DMS53 (cell line): Measurements from ENCODE around the gene GSN.

Experiments used
- DNase-seq: peaks from one replicate; lab custom pipeline; 2025; lab: John Stamatoyannopoulos, UW

The GSN gene

DNA sequence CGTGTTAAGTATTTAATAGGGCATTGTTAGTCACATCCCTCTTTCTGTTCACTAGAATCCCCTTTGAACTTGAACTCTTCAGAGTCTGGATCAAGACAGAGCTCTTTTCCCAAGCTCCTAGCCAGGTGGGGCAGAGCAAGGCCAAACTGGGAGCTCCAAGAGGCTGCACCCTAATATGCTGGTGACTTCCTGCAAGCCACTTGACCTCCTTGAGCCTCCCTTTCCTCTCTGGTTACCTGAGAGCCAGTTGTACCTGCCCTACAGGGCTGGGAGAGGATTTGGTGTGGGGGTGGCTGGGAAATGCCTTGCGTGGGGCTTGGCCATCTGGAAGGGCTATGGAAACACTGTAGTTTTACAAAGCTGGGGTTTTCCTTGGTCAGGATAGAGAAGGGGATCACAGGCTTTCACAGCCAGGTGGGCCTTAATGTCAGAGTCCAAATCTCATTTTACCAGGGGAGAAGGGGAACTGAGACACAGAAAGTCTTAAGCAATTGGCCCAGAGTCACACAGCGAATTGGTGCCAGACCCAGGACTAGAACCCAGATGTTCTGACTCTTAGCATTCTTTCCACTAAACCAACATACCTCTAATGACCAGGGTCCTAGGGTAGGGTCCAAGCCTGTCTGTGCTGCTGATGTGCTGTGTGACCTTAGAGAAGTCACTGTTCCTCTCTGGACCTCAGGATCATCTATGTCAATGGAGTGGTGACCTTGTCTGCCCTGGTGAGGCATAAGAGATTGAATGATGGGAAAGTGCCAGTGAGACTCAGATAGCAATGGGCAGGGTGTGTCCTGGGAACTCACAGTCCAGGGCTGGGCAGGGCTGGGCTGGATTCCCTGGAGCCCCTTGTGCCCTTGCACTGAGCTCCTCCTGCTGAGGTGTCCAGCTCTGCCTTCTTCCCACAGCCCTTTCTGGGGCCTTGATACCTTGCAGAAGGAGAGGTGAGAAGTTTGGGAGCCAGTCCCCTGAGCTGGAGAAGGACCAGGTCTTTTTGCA, 35.8 kb downstream of the GSN start:
- DNase-seq = no peak

GRCh38 chr9:121304707-121305106, 36.7 kb downstream of the GSN start:
- DNase-seq = no peak

DNA sequence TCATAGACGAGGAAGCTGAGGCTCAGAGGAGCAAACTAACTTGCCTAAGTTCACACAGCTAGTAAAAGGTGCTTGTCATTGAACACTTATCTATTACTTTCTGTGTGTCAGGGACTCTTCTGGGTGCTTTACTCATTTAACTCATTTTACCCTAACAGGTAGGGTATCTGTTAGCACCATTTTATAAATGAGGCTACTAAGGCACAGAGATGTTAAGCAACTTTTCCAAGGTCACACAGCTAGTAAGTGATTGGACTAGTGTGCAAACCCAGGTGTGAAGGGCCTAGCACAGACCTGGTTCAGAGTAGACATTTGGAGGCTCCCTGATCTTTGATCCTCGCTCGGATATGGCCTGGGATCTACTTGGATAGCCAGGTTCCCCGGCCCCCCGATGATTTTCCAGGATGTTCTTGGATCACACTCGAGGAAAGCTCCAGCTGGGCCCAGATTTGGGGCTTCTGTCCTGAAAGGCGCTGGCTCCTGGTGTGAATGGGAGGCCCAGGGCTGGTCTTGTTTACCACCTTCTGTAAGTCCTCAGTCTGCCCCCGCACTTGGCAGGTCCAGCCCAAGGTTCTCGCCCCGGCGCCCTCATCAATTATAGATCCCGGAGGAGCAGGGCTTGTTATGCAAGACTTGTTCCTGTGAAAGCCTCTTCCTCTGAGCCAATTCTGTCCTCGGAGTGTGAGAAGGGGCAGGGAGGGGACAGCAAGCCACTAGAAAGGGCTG, 37.5 kb downstream of the GSN start:
- no peak for DNase-seq

GRCh38 chr9:121307976-121308375, 40.0 kb downstream of the GSN start:
- DNase-seq = no peak

DNA sequence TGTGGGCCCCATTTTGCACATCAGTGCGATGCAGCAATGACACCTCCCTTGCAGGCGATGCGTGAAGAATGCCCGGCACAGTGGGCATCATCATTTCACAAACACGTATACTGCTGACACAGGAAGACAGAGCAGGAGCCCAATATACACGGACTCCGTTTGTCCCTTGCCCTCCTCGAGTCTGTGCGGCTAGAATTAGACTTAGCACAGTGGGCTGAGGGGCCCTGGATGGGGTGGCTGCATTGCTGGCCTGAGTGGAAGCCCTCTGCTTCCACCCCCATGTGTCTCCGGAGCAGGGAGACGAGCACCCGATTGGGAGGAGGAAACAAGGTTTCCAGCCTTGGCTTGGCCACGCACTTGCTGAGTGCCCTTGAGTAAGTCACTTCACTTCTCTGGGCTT, 40.8 kb downstream of the GSN start:
- no peak for DNase-seq

- no peak for DNase-seq
Observed at GRCh38 chr9:121309171-121309570, 41.2 kb downstream of the GSN start.

GRCh38 chr9:121309833-121310425, 42.0 kb downstream of the GSN start:
- no peak for DNase-seq

DNA sequence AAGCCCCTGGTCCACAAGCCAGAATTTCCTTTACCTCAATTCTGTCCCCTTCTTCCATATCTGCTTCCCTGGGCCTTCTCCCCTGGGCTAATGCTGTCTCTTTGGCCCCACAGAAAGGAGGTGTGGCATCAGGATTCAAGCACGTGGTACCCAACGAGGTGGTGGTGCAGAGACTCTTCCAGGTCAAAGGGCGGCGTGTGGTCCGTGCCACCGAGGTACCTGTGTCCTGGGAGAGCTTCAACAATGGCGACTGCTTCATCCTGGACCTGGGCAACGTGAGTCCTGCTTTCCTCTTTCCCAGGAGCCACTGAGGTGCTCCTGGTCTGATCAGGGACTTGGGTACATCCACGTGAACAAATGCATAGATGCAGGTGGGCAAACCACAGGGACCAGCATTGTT, 42.6 kb downstream of the GSN start:
- no peak for DNase-seq

GRCh38 chr9:121312169-121312568, 44.2 kb downstream of the GSN start:
- no peak for DNase-seq

GRCh38 chr9:121313458-121314152, 45.6 kb downstream of the GSN start:
- no peak for DNase-seq

GRCh38 chr9:121316378-121316777, 48.4 kb downstream of the GSN start:
- no peak for DNase-seq

- no peak for DNase-seq
Observed at GRCh38 chr9:121316852-121317373, 49.0 kb downstream of the GSN start.

GRCh38 chr9:121317737-121318630, 50.0 kb downstream of the GSN start:
- DNase-seq = no peak

DNA sequence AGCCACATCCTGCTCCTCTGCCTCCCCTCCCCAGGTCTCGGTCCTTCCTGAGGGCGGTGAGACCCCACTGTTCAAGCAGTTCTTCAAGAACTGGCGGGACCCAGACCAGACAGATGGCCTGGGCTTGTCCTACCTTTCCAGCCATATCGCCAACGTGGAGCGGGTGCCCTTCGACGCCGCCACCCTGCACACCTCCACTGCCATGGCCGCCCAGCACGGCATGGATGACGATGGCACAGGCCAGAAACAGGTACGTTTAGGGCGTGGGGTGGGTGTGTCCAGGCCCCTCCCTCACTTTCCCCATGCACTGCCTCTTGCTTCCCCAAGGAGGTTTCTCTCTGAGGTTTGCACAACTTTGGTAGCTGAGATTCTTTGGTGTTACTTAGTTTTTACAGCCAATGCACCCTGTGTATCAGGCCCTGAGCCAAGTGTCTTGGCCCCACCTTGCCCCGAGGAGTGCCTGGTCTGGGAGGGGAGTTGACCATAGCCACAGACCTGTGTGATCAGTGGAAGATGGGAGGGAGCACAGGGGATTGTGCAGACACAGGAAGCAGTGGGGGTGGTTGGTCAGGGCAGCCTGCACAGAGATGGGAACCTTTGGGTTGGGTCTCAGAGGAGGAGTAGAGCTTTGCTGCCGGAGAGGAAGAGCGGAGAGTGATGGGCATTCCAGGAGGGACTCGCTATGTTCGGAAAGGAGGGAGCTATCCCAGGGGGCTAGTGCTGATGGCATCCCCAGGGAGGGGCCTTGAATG, 50.8 kb downstream of the GSN start:
- no peak for DNase-seq

DNA sequence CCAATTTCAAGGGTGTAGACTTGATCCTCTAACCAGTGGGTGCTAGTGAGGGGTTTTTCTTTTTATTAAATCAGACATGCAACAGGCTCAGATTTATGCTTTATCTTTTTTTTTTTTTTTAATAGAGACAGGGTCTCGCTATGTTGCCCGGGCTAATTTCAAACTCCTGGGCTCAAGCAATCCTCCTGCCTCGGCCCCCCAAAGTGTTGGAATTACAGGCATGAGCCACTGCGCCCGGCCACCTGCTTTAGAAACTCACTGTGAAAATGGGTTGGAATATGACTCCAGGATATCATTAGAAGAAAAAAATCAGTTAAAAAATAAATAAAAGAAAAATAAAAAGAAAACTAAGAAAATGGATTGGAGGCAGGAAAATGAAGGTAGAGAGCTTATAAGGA, 51.4 kb downstream of the GSN start:
- no peak for DNase-seq

- no peak for DNase-seq
Observed at GRCh38 chr9:121321016-121321503, 53.1 kb downstream of the GSN start.

DNA sequence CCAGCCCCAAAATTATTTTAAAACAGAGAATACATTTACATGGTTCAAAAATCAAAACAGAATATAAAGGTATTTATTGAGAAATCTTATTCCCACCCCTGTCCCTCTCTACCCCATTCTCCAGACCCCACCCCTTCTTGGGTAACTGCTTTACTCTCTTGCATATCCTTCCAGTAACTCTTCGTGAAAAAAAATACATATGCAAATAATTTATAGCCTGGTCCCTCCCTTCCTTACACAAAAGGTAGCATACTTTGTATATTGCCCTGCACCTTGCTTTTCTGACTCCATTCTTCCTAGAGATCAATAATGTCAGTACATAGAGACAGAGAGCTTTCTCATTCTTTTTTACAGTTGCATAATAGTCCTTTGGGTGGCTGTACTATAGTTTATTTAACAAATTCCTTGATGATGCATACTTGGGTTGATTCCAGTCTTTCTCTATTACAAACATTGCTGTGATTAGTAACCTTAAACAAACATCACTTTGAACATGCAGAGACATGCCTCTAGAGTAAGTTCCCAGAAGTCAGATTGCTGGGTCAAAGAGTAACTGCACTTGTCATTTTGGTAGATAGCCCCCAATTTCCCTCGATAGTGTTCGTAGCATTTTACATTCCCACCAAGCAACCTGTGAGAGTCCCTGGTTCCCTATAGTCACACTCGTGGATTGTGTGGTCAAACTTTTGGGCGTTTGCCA, 54.2 kb downstream of the GSN start:
- peak; percentile 48 for DNase-seq

GRCh38 chr9:121322737-121323448, 54.9 kb downstream of the GSN start:
- no peak for DNase-seq
